K562 (cell line): ENCODE measurements around the gene ISG20L2. TPM values are rescaled to one million over a fixed set of nuclear protein-coding genes. Genes with fewer than 3 reads are reported as not detected.

Experiments
- C11orf30 ChIP-seq: fragments of 450-650 bp; IDR thresholded peaks from 2 replicates; pipeline ENCODE4 v1.6.1; 2016; ENCODE audit warnings: low read depth, mild to moderate bottlenecking
- CHD7 ChIP-seq: fragments of 200-600 bp; sonication (generic); IDR thresholded peaks from one replicate; pipeline ENCODE4 v1.6.1; 2012; ENCODE audit warnings: mild to moderate bottlenecking, low read depth, low read length, inconsistent platforms
- HDAC3 ChIP-seq: fragments of 450-650 bp; IDR thresholded peaks from 2 replicates; pipeline ENCODE4 v1.6.1; 2018; ENCODE audit warnings: borderline replicate concordance, mild to moderate bottlenecking, moderate library complexity; ENCODE audit not compliant: partially characterized antibody
- KAT2B ChIP-seq: IDR thresholded peaks from one replicate; pipeline ENCODE4 v1.6.1; 2012; ENCODE audit warnings: low read depth, mild to moderate bottlenecking, control low read depth, inconsistent platforms, low read length, moderate library complexity
- MCM2 ChIP-seq: fragments of 450-650 bp; IDR thresholded peaks from 2 replicates; pipeline ENCODE4 v1.6.1; 2017; ENCODE audit warnings: low read depth, mild to moderate bottlenecking
- MXD1 ChIP-seq: fragments of 250-450 bp; sonication (Bioruptor Pico); IDR thresholded peaks from 2 replicates; pipeline ENCODE4 v1.8.0; 2021; ENCODE audit warnings: borderline replicate concordance, mild to moderate bottlenecking, moderate library complexity; ENCODE audit not compliant: poor library complexity, severe bottlenecking
- RAD21 ChIP-seq, 2 experiments: fragments of 250-450 bp in 1 of 2; fragments of 450-650 bp in 1 of 2; sonication (Bioruptor Pico) in 1 of 2; formaldehyde crosslinking in 1 of 2; IDR thresholded peaks in 1 of 2; conservative IDR thresholded peaks in 1 of 2; 2 replicates each; pipeline versions ENCODE4 v1.4.0 to v1.8.0; 2020 to 2022; ENCODE audit warnings: mild to moderate bottlenecking in 2 of 2, moderate library complexity in 1 of 2
- RFX7 ChIP-seq: fragments of 250-450 bp; sonication (Bioruptor Pico); IDR thresholded peaks from 2 replicates; pipeline ENCODE4 v1.5.1; 2021; ENCODE audit warnings: mild to moderate bottlenecking
- SNIP1 ChIP-seq: fragments of 450-650 bp; IDR thresholded peaks from 2 replicates; pipeline ENCODE4 v1.7.1; 2017; ENCODE audit warnings: low read depth, mild to moderate bottlenecking
- ZNF280B ChIP-seq: fragments of 250-450 bp; sonication (Bioruptor Pico); IDR thresholded peaks from 2 replicates; pipeline ENCODE4 v1.5.1; 2021; ENCODE audit warnings: mild to moderate bottlenecking
- polyA plus RNA-seq, 8 experiments: library from polyadenylated mRNA; depleted of rRNA in 4 of 8; stranded (reverse) in 5 of 8; unstranded in 3 of 8; fragments of >200 nt; fragmentation: Nextera tagmentation in 2 of 8; fragmentation: Illumina TruSeq in 1 of 8; extraction: Ambion mirVana in 2 of 8; extraction: Trizol in 1 of 8; gene quantifications; 2 replicates each; pipeline versions ENCODE4 v1.2.1 to v1.2.3, GENCODE V29; 2011 to 2014; ENCODE audit warnings: inconsistent platforms in 1 of 8, missing spikeins in 1 of 8
- total RNA-seq, 7 experiments: library from RNA; depleted of rRNA in 6 of 7; stranded (reverse); fragments of >200 nt in 6 of 7; fragmentation: Illumina TruSeq in 2 of 7; extraction: Trizol in 2 of 7; gene quantifications; 2 replicates each; pipeline versions ENCODE4 v1.2.1 to v1.2.3, GENCODE V29; 2011 to 2021; ENCODE audit warnings: low replicate concordance in 1 of 7

The ISG20L2 gene
- total and polyA plus RNA-seq, 9 of the 15 experiments (the other 6 are each of a cell fraction or from before 2014, with no cell fraction given): 21.3 to 130 (median 50.3) TPM

- TF ChIP-seq ZNF280B (CRISPR knock-in tag) (no peak), HDAC3 (no peak), MXD1 (no peak), RFX7 (no peak), CHD7 (no peak), SNIP1 (no peak), RAD21 (CRISPR knock-in tag; conservative IDR thresholded peaks at IDR 0.05 in 1 of 2, IDR thresholded peaks at IDR 0.05 in 1 of 2) (no peak), MCM2 (no peak), KAT2B (no peak), C11orf30 (peak; percentile 67)
Measured at GRCh38 chr1:156751757-156752481, 23.4 kb upstream of the ISG20L2 start (continued).
